Measurements from ENCODE around the gene RETSAT. TPM values are rescaled to one million over a fixed set of nuclear protein-coding genes. Genes with fewer than 3 reads are reported as not detected.
"Not testable (repeated sequence)": the region's sequence is repeated elsewhere in the genome, so short reads cannot be mapped to it uniquely, and the experiment has no call there.

Gene RETSAT
- total RNA-seq, 1 donor from 2014 or later, result 34.1 TPM

DNA sequence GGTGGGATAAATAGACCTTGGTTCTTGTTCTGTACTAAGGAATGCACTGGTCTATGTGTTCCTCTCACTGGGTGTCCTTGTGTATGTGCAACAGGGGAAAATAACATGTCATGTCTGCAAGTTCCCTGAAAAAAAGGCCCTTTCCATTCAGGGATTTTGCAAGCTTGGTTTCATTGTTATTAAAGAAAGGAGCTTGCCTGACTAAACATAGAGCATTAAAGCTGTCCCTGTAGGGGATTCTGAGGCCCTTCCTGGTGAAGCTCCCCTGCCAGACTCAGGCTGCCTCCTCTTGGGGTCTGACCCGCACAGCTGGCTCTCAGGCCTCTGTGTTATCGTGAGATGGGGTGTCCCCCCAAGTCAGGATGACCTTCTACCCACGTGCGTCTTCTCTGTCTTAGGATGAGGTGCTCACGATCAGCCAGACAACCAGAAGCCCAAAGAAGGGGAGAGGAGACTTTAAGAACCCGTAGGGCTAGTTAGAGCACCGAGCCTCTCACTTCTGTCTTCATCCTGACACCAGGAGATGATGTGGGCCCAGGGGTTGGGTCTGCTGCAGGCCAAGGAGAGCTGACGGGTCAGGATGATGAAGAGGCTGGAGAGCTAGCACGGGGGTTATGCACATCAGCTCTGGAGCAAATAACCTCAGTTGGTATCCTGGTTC lies 34.7 kb upstream of the RETSAT start:
- Mint-ChIP-seq H3K4me1 (ENCODE audit: unreplicated experiment) (no peaks in the 10 kb centered on the region), H3K36me3 (ENCODE audit: unreplicated experiment) (peaks cover 24% of the 10 kb centered on the region), H3K9me3 (ENCODE audit: unreplicated experiment) (no peaks in the 10 kb centered on the region), H3K27me3 (ENCODE audit: unreplicated experiment) (no peaks in the 10 kb centered on the region), H3K4me3 (ENCODE audit: unreplicated experiment) (no peak overlapping the region), H3K27ac (ENCODE audit: unreplicated experiment) (no peak overlapping the region)
- no peak for DNase-seq (ENCODE audit: extremely low spot score, unreplicated experiment)
- TF ChIP-seq, protein P1, sequence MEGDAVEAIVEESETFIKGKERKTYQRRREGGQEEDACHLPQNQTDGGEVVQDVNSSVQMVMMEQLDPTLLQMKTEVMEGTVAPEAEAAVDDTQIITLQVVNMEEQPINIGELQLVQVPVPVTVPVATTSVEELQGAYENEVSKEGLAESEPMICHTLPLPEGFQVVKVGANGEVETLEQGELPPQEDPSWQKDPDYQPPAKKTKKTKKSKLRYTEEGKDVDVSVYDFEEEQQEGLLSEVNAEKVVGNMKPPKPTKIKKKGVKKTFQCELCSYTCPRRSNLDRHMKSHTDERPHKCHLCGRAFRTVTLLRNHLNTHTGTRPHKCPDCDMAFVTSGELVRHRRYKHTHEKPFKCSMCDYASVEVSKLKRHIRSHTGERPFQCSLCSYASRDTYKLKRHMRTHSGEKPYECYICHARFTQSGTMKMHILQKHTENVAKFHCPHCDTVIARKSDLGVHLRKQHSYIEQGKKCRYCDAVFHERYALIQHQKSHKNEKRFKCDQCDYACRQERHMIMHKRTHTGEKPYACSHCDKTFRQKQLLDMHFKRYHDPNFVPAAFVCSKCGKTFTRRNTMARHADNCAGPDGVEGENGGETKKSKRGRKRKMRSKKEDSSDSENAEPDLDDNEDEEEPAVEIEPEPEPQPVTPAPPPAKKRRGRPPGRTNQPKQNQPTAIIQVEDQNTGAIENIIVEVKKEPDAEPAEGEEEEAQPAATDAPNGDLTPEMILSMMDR (IDR thresholded peaks at IDR 0.05), result no peak

DNA sequence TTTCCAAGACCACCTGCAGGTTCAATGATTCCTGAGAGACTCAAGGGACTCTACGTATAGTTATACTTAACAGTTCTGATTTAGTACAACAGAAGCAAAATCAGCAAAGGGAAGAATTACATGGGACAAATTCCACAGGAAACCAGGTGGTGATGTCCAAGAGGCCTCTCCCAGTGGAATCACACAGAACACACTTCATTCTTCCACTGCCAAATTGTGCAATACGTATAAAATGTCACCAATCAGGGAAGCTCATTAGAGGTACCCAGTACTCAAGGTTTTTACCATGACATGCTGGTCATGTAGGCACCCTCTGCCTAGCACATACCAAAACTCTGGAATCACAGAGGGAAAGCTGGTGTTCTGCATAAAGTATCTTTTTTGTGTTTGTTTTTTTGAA lies 33.4 kb upstream of the RETSAT start:
- no peaks in the 10 kb centered on the region for H3K4me1 Mint-ChIP-seq (ENCODE audit: unreplicated experiment)
- H3K9me3 Mint-ChIP-seq (ENCODE audit: unreplicated experiment), result no peaks in the 10 kb centered on the region

DNA sequence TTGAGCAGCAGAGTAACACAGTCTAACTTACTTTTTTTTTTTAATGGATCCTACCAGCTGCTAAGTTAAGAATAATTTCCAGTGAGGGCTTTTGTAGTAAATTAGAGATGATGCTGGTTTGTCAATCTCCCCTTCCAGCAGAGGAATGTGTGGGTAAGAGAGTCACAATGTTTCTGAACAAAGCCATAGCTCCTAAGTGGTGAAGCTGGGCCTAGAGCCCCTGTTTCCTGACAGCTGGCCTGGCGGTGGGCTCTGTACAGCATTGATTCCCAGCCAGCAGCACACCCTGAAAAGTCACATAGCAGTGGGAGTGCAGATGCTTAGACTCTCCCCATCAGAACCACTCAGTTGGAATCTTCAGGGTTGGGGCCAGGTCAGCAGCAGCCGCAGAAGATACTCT lies 31.4 kb upstream of the RETSAT start:
- no peak overlapping the region for H3K4me3 Mint-ChIP-seq (ENCODE audit: unreplicated experiment)
- TF ChIP-seq, protein P1 (IDR thresholded peaks at IDR 0.05), result no peak
- DNase-seq (ENCODE audit: extremely low spot score, unreplicated experiment), result no peak
- no peaks in the 10 kb centered on the region for H3K9me3 Mint-ChIP-seq (ENCODE audit: unreplicated experiment)
- peaks cover 26% of the 10 kb centered on the region for H3K36me3 Mint-ChIP-seq (ENCODE audit: unreplicated experiment)
- no peaks in the 10 kb centered on the region for H3K27me3 Mint-ChIP-seq (ENCODE audit: unreplicated experiment)
- H3K4me1 Mint-ChIP-seq (ENCODE audit: unreplicated experiment), result no peaks in the 10 kb centered on the region
- H3K27ac Mint-ChIP-seq (ENCODE audit: unreplicated experiment), result no peak overlapping the region

More for the DNA sequence above, 33.4 kb upstream of the RETSAT start:
- H3K4me3 Mint-ChIP-seq (ENCODE audit: unreplicated experiment), result no peak overlapping the region
- TF ChIP-seq, protein P1 (IDR thresholded peaks at IDR 0.05), result no peak
- no peak overlapping the region for H3K27ac Mint-ChIP-seq (ENCODE audit: unreplicated experiment)
- DNase-seq (ENCODE audit: extremely low spot score, unreplicated experiment), result no peak
- H3K36me3 Mint-ChIP-seq (ENCODE audit: unreplicated experiment), result peaks cover 24% of the 10 kb centered on the region
- H3K27me3 Mint-ChIP-seq (ENCODE audit: unreplicated experiment), result no peaks in the 10 kb centered on the region

DNA sequence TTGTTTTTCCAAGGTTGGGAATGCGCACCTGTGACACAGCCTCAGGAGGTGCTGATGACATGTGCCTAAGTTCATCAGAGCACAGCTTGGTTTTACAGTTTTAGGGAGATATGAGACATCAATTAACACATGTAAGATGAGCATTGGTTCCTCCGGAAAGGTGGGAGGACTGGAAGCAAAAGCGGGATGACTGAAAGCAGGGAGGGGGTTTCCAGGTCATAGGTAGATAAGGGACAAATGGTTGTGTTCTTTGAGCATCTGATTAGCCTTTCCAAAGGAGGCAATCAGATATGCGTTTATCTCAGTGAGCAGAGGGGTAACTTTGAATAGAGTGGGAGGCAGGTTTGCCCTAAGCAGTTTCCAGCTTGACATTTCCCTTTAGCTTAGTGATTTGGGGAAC lies 29.5 kb upstream of the RETSAT start:
- Mint-ChIP-seq H3K36me3 (ENCODE audit: unreplicated experiment) (peaks cover 28% of the 10 kb centered on the region), H3K9me3 (ENCODE audit: unreplicated experiment) (no peaks in the 10 kb centered on the region), H3K4me3 (ENCODE audit: unreplicated experiment) (no peak overlapping the region), H3K27me3 (ENCODE audit: unreplicated experiment) (no peaks in the 10 kb centered on the region), H3K4me1 (ENCODE audit: unreplicated experiment) (no peaks in the 10 kb centered on the region), H3K27ac (ENCODE audit: unreplicated experiment) (peak overlapping the region; percentile 12)
- no peak for DNase-seq (ENCODE audit: extremely low spot score, unreplicated experiment)
- TF ChIP-seq, protein P1 (IDR thresholded peaks at IDR 0.05), result no peak

DNA sequence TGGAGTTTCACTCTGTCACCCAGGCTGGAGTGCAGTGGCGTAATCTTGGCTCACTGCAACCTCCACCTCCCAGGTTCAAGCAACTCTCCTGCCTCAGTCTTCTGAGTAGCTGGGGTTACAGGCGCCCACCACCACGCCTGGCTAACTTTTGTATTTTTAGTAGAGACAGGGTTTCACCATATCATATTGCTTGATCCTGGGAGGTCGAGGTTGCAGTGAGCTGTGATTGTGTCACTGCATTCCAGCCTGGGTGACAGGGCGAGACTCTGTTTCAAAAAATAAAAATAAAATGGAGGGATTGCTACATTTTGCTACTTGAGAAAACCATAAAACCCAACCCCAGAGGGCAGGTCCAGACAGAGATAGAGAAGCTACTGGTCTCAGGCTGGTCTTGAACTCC lies 28.8 kb upstream of the RETSAT start:
- not testable (repeated sequence) for H3K4me3 Mint-ChIP-seq (ENCODE audit: unreplicated experiment); H3K4me1 Mint-ChIP-seq (ENCODE audit: unreplicated experiment); H3K9me3 Mint-ChIP-seq (ENCODE audit: unreplicated experiment); H3K27me3 Mint-ChIP-seq (ENCODE audit: unreplicated experiment); DNase-seq (ENCODE audit: extremely low spot score, unreplicated experiment); H3K27ac Mint-ChIP-seq (ENCODE audit: unreplicated experiment)
- H3K36me3 Mint-ChIP-seq (ENCODE audit: unreplicated experiment), result peaks cover 32% of the 10 kb centered on the region

All from osteocyte (in vitro differentiated cells).